ENCODE data around the gene MEIS1. TPM values are rescaled to one million over a fixed set of nuclear protein-coding genes. Genes with fewer than 3 reads are reported as not detected.

The MEIS1 gene
- total RNA-seq, 1 donor from 2014 or later: not detected

DNA sequence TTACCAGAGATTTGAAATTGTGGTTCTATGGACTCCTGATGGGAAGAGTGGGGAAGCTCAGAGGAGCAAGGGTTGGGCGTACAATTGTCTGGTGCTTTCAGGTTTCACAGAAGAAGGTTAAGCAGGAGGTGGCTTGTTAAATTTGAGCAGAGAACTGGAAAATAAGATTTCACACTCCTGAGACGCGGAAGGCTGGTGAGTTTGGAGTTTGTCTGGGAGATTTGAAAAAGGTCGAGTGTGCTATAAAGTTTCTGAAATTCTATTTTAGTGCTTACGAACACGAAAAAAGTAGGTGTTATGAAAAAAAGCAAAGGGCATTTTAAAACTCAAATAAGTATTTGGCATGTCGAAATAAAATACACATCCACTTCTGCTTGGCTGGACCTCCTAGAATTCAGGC is 170.1 kb downstream of the MEIS1 start:
- H3K27ac Mint-ChIP-seq: no peak overlapping the region
- DNase-seq: no peak
- TF ChIP-seq CTCF (IDR thresholded peaks at IDR 0.05): no peak
- ATAC-seq (ENCODE audit: low read depth): no peak
- POLR2A ChIA-PET: no interaction called here
- H3K36me3 Mint-ChIP-seq (ENCODE audit: low read depth): no peaks in the 10 kb centered on the region
- H3K4me3 Mint-ChIP-seq: no peak overlapping the region
- CTCF ChIA-PET: no interaction called here
- H3K4me1 Mint-ChIP-seq: no peaks in the 10 kb centered on the region
- H3K27me3 Mint-ChIP-seq: no peaks in the 10 kb centered on the region
- intact Hi-C loops (cut with micrococcal nuclease): no loop called here
- no peaks in the 10 kb centered on the region for H3K9me3 Mint-ChIP-seq

- H3K27me3 Mint-ChIP-seq: no peaks in the 10 kb centered on the region
- TF ChIP-seq CTCF (IDR thresholded peaks at IDR 0.05): no peak
- ChIA-PET POLR2A (no interaction called here), CTCF (no interaction called here)
- H3K4me1 Mint-ChIP-seq: no peaks in the 10 kb centered on the region
- DNase-seq (no peak), ATAC-seq (ENCODE audit: low read depth) (no peak)
- no peak overlapping the region for H3K27ac Mint-ChIP-seq
- no peak overlapping the region for H3K4me3 Mint-ChIP-seq
- H3K9me3 Mint-ChIP-seq: peaks cover 8% of the 10 kb centered on the region
- no peaks in the 10 kb centered on the region for H3K36me3 Mint-ChIP-seq (ENCODE audit: low read depth)
- intact Hi-C loops (cut with micrococcal nuclease): no loop called here
Measured at GRCh38 chr2:66607152-66607551, 172.2 kb downstream of the MEIS1 start.
